ENCODE measurements around the gene EEPD1.
A peak's percentile ranks its signal among the peaks of the same experiment; 100 is the strongest.

DNA sequence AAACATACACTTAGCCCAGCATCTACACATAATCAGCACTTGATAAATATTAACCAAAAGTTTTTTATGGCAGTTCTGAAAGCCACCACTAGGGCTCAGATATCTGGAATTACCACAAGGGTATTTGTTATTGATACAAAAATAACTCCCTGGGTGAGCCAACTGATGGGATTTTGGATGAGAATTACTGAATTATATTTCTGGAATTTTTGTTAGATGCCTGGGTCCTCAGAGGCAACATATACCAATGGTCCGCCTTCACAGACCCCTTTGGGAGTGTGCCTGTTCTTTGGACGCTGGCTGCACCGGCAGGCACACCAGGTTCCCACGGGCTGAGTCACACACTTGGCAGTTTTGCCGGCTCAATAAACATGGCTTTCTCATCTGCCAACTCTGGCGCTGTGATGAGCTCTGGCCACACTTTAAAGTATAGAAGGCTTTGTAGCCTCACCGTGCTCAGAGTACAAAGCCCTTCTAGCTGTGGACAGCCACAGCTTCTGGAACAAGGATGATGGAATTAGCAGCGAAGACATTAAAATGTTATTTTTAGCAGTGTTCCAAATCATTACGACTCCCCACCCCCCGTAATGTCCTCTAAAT is 24.5 kb upstream of the EEPD1 start:
- TF ChIP-seq POLR2A (IDR thresholded peaks at IDR 0.05) = peak; percentile 34
- TF ChIP-seq CTCF (IDR thresholded peaks at IDR 0.05) = peak; percentile 73 to 94 (median 75)
